Hepatocyte (in vitro differentiated cells): Measurements from ENCODE around the gene LENG8.

ENCODE experiments used
- EZH2 ChIP-seq: fragments of 200-600 bp; sonication (generic); IDR thresholded peaks from 2 replicates; pipeline ENCODE4 v1.6.1; 2016; ENCODE audit warnings: antibody characterized with exemption, mild to moderate bottlenecking, borderline replicate concordance
- EZH2phosphoT487 ChIP-seq: fragments of 200-600 bp; sonication (generic); IDR thresholded peaks from one replicate; pipeline ENCODE4 v1.6.1; 2018; ENCODE audit warnings: antibody characterized with exemption, mild to moderate bottlenecking, low read depth, moderate library complexity; ENCODE audit not compliant: unreplicated experiment, severe bottlenecking
- TF ChIP-seq, protein P1 (sequence below): fragments of 200-600 bp; sonication (generic); IDR thresholded peaks from 2 replicates; pipeline ENCODE4 v1.5.1; 2016; ENCODE audit warnings: antibody characterized with exemption, mild to moderate bottlenecking; ENCODE audit not compliant: poor library complexity

DNA sequence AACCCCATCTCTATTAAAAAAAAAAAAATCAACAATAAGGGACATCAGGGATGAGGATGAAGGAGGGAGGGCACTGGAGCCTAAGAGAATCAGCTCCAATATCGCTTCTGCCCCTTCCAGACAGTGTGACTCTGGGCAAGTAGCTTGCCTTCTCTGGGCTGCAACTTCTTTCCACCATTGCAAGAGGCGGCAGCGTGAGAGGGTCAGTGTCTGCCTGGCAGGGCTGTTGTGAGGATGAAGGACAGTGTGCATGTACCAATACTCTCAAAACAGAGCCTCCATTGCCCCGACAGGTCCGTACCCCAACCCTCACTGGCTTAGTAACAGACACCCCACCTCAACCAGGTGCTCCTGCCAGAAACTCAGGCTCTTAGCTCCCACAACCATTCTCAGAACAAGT lies 15.3 kb upstream of the LENG8 start:
- TF ChIP-seq, protein P1, sequence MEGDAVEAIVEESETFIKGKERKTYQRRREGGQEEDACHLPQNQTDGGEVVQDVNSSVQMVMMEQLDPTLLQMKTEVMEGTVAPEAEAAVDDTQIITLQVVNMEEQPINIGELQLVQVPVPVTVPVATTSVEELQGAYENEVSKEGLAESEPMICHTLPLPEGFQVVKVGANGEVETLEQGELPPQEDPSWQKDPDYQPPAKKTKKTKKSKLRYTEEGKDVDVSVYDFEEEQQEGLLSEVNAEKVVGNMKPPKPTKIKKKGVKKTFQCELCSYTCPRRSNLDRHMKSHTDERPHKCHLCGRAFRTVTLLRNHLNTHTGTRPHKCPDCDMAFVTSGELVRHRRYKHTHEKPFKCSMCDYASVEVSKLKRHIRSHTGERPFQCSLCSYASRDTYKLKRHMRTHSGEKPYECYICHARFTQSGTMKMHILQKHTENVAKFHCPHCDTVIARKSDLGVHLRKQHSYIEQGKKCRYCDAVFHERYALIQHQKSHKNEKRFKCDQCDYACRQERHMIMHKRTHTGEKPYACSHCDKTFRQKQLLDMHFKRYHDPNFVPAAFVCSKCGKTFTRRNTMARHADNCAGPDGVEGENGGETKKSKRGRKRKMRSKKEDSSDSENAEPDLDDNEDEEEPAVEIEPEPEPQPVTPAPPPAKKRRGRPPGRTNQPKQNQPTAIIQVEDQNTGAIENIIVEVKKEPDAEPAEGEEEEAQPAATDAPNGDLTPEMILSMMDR, result no peak
- no peak for TF ChIP-seq EZH2phosphoT487
- TF ChIP-seq EZH2, result no peak
